ENCODE measurements around the gene TOGARAM1.

TOGARAM1 gene, protein sequence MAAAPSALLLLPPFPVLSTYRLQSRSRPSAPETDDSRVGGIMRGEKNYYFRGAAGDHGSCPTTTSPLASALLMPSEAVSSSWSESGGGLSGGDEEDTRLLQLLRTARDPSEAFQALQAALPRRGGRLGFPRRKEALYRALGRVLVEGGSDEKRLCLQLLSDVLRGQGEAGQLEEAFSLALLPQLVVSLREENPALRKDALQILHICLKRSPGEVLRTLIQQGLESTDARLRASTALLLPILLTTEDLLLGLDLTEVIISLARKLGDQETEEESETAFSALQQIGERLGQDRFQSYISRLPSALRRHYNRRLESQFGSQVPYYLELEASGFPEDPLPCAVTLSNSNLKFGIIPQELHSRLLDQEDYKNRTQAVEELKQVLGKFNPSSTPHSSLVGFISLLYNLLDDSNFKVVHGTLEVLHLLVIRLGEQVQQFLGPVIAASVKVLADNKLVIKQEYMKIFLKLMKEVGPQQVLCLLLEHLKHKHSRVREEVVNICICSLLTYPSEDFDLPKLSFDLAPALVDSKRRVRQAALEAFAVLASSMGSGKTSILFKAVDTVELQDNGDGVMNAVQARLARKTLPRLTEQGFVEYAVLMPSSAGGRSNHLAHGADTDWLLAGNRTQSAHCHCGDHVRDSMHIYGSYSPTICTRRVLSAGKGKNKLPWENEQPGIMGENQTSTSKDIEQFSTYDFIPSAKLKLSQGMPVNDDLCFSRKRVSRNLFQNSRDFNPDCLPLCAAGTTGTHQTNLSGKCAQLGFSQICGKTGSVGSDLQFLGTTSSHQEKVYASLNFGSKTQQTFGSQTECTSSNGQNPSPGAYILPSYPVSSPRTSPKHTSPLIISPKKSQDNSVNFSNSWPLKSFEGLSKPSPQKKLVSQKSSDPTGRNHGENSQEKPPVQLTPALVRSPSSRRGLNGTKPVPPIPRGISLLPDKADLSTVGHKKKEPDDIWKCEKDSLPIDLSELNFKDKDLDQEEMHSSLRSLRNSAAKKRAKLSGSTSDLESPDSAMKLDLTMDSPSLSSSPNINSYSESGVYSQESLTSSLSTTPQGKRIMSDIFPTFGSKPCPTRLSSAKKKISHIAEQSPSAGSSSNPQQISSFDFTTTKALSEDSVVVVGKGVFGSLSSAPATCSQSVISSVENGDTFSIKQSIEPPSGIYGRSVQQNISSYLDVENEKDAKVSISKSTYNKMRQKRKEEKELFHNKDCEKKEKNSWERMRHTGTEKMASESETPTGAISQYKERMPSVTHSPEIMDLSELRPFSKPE (N-terminal part only)

DNA sequence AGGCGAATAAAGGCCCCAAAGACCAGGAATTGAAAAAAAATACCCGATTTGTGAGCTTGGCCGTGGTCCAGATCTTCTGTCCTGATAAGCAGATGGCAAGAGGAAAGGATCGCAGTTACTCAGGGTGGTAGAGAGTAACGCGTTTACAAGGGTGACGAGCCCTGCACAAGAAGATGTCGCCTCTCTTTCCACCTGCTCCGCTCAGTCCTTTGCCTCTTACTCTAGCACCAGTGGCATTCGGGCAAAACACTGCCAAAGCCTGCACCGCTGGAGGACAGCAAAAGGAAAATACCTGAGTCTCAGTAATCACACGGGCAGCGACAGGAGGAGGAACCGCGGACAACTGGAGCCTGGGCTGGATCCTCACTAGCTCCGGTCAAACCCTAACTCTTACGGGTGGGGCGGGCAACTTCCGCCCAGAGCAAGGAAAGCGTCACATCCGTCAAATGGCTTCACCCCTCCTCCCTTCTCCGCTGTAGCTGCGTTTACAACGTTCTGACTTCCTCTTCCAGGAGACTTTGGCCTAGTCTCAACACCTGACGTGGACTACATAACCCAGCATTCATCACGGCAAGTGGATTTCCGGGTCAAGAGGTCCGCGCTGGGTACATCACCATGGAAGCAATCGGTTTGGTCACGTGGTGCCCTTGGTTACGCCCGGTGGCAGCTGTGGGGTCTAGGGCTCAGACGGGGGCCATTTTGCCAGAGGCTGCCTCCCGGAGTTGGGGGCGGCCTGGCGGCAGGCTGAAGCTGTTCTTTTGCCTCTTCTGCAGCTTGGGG, at the start of gene TOGARAM1, which contains the start of gene KLHL28:
TOGARAM1 (plus strand) TSS at position 637 of the 780 bp plus-strand sequence. CDS start 232 bp downstream, outside the sequence.
KLHL28 (minus strand) TSS at position 394 of the 780 bp plus-strand sequence. CDS start 16,019 bp downstream, outside the sequence.
- peak; percentile 93 for DNase-seq (ENCODE audit: extremely low spot score)
- ChIA-PET POLR2A (interaction anchor here (1.3 kb wide), 1 partner anchor 173 kb away, joined by 3 read pairs; the partner anchor contains the start of gene FKBP3), CTCF (interaction anchor here (0.7 to 2.9 kb wide), 10 partner anchors 9 to 292 kb away, joined by 3 to 8 read pairs (median 4); partner anchors contain the start of gene MIS18BP1)
- TF ChIP-seq, protein P1, sequence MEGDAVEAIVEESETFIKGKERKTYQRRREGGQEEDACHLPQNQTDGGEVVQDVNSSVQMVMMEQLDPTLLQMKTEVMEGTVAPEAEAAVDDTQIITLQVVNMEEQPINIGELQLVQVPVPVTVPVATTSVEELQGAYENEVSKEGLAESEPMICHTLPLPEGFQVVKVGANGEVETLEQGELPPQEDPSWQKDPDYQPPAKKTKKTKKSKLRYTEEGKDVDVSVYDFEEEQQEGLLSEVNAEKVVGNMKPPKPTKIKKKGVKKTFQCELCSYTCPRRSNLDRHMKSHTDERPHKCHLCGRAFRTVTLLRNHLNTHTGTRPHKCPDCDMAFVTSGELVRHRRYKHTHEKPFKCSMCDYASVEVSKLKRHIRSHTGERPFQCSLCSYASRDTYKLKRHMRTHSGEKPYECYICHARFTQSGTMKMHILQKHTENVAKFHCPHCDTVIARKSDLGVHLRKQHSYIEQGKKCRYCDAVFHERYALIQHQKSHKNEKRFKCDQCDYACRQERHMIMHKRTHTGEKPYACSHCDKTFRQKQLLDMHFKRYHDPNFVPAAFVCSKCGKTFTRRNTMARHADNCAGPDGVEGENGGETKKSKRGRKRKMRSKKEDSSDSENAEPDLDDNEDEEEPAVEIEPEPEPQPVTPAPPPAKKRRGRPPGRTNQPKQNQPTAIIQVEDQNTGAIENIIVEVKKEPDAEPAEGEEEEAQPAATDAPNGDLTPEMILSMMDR (IDR thresholded peaks at IDR 0.05; ENCODE audit: control extremely low read depth, extremely low read depth, low read depth, missing control alignments): no peak

DNA sequence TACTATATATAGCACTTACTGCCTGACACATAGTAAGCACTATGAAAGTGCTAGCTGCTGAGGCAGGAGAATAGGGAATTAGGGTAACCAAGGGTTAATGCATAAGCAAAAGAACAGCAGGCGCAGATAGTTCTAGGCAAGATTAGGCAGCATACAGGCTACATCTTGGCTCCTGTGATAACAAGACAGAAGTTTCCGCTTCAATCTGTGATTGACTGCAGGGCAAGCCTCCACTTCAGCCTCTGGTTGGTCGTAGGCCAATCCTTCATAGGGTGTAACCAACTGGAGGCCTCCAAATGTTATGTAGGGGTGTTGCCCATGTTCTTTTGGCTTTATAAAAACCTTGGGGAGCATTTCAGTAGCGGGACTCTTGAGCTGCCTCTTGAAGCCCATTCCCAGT, 47.1 kb upstream of the TOGARAM1 start:
- DNase-seq (ENCODE audit: extremely low spot score): no peak
- CTCF ChIA-PET: interaction anchor here (1.3 to 4.4 kb wide), 7 partner anchors 13 to 353 kb away, joined by 4 to 86 read pairs (median 10); no protein-coding TSS in a partner anchor
- TF ChIP-seq, protein P1 (IDR thresholded peaks at IDR 0.05; ENCODE audit: control extremely low read depth, extremely low read depth, low read depth, missing control alignments): no peak
- POLR2A ChIA-PET: no interaction called here

DNA sequence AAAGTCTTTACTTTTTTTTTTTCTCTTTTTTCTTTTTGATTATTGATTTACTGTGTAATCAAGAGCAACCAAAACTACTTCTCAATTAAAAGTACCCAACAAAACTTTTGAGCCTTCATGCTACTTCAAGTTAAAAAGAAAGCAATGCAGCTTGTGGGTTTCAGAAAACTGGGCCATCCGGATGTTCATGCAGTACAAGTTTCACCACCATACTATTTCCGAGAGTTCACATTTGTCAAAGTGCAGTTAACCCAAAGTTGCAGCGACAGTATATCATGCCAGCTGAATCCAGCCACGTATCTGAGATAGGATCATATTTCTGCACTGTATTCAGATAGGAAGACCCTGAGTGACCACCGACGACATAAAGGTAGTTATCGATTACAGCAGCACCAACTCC, 33.2 kb upstream of the TOGARAM1 start:
- TF ChIP-seq, protein P1 (IDR thresholded peaks at IDR 0.05; ENCODE audit: control extremely low read depth, extremely low read depth, low read depth, missing control alignments): no peak
- ChIA-PET CTCF (no interaction called here), POLR2A (no interaction called here)
- no peak for DNase-seq (ENCODE audit: extremely low spot score)

DNA sequence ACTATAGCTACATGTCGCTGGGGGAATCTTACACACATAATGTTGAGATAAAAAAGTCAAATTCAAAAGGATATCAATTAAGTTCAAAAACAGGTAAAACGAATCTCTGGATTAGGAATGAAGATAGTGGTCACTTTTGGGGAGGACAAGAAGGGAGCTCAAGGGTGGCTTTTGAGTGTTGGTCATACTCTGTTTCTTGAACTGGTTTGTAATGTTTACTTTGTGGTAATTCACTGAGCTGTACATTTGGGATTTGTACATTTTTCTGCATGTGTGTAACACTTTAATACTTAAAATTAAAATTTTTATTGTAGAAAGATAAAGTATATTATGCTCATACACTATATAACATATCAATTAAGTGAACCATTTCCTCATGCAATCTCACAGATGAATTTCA, 26.8 kb upstream of the TOGARAM1 start:
- ChIA-PET CTCF (interaction anchor here (1.0 to 2.5 kb wide), 8 partner anchors 12 to 122 kb away, joined by 3 to 10 read pairs (median 4); partner anchors contain the start of gene KLHL28), POLR2A (no interaction called here)
- TF ChIP-seq, protein P1 (IDR thresholded peaks at IDR 0.05; ENCODE audit: control extremely low read depth, extremely low read depth, low read depth, missing control alignments): no peak
- DNase-seq (ENCODE audit: extremely low spot score): no peak

DNA sequence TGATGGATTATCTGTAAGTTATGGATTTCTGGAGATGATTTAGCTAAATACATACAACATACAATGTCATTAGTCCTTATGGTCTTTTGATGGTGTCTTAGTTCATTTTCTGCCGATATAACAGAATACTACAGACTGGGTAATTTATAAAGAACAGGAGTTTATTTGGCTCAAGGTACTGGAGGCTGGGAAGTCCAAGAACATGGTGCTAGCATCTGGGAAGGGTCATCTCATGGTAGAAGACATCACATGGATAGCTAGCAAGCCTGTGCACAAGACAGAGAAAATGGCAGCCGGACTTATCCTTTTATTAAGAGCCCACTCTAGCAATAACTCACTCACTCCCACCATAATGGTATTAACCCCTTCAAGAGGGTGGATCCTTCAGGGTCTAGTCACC, 24.4 kb upstream of the TOGARAM1 start:
- ChIA-PET CTCF (no interaction called here), POLR2A (no interaction called here)
- no peak for DNase-seq (ENCODE audit: extremely low spot score)
- TF ChIP-seq, protein P1 (IDR thresholded peaks at IDR 0.05; ENCODE audit: control extremely low read depth, extremely low read depth, low read depth, missing control alignments): no peak

Measured in GM10248 (cell line).